NCI-H446 (cell line): ENCODE results near the gene ANKRD55.
"Not testable (repeated sequence)": the region's sequence is repeated elsewhere in the genome, so short reads cannot be mapped to it uniquely, and the experiment has no call there.

ENCODE experiments used
- DNase-seq, 2 experiments: peaks; one replicate each; lab custom pipeline; 2025; lab: John Stamatoyannopoulos, UW

The ANKRD55 gene

GRCh38 chr5:56233230-56233629 is at the start of gene ANKRD55:
Gene ANKRD55, minus strand, starts transcription at chr5:56233330. Its CDS starts 417 bp downstream, at chr5:56232913.
- DNase-seq: peak in 1 of 2 experiments; percentile 4

GRCh38 chr5:56282216-56282615 is 49.1 kb upstream of the ANKRD55 start:
- DNase-seq: no peak

GRCh38 chr5:56281489-56282165 is 48.5 kb upstream of the ANKRD55 start:
- no peak for DNase-seq

GRCh38 chr5:56279979-56280378 is 46.8 kb upstream of the ANKRD55 start:
- DNase-seq: no peak

GRCh38 chr5:56279291-56279690 is 46.2 kb upstream of the ANKRD55 start:
- no peak for DNase-seq

- no peak for DNase-seq
These were observed 45.2 kb upstream of the ANKRD55 start for GRCh38 chr5:56278335-56278753.

GRCh38 chr5:56277573-56277972 is 44.4 kb upstream of the ANKRD55 start:
- no peak for DNase-seq

GRCh38 chr5:56273376-56273955 is 40.3 kb upstream of the ANKRD55 start:
- DNase-seq: no peak

- DNase-seq: no peak
These were observed 39.6 kb upstream of the ANKRD55 start for GRCh38 chr5:56272765-56273164.

GRCh38 chr5:56270568-56271392 is 37.6 kb upstream of the ANKRD55 start:
- DNase-seq: peak; percentile 28 to 62

GRCh38 chr5:56270058-56270457 is 36.9 kb upstream of the ANKRD55 start:
- no peak for DNase-seq

- DNase-seq: peak in 1 of 2 experiments; percentile 5
These were observed 36.2 kb upstream of the ANKRD55 start for GRCh38 chr5:56269216-56269927.

- DNase-seq: not testable (repeated sequence)
These were observed 35.6 kb upstream of the ANKRD55 start for GRCh38 chr5:56268707-56269106.

GRCh38 chr5:56267856-56268255 is 34.7 kb upstream of the ANKRD55 start:
- DNase-seq: no peak

GRCh38 chr5:56264417-56265025 is 31.4 kb upstream of the ANKRD55 start:
- DNase-seq: peak; percentile 4 to 63

GRCh38 chr5:56262279-56262678 is 29.1 kb upstream of the ANKRD55 start:
- DNase-seq: no peak

- DNase-seq: no peak
These were observed 25.9 kb upstream of the ANKRD55 start for GRCh38 chr5:56259002-56259511.

GRCh38 chr5:56257763-56258529 is 24.8 kb upstream of the ANKRD55 start:
- not testable (repeated sequence) for DNase-seq

- no peak for DNase-seq
These were observed 23.9 kb upstream of the ANKRD55 start for GRCh38 chr5:56257010-56257409.

- no peak for DNase-seq
These were observed 22.4 kb upstream of the ANKRD55 start for GRCh38 chr5:56255502-56255901.

GRCh38 chr5:56253924-56254323 is 20.8 kb upstream of the ANKRD55 start:
- no peak for DNase-seq
